GM12878 (cell line): ENCODE data around the gene KIRREL3. TPM values are rescaled to one million over a fixed set of nuclear protein-coding genes. Genes with fewer than 3 reads are reported as not detected.
"Not testable (repeated sequence)": the region's sequence is repeated elsewhere in the genome, so short reads cannot be mapped to it uniquely, and the experiment has no call there.

Source experiments
- ATAC-seq: fragments of 200-7000 bp; cut with Tn5 transposase; 3 replicates; pipeline ENCODE4 v1.9.1; 2020; ENCODE audit warnings: mild to moderate bottlenecking, moderate library complexity
- BruUV-seq: library from RNA; stranded (reverse); fragments of 400-500 nt; replicated peaks from 2 replicates; lab custom pipeline; 2021; lab: Mats Ljungman, UMichigan
- CTCF ChIA-PET: fragments of 300-600 bp; sonication (Branson Sonifier 250); formaldehyde crosslinking; extraction: SDS; loops from one replicate; lab custom pipeline; 2021; ENCODE audit warnings: inconsistent platforms; lab: Yijun Ruan, JAX
- POLR2A ChIA-PET: fragments of 350-600 bp; formaldehyde crosslinking; extraction: SDS; loops from one replicate; lab custom pipeline; 2021; ENCODE audit warnings: inconsistent platforms; lab: Charles Lee
- RAD21 ChIA-PET: fragments of 300-600 bp; sonication (Branson Sonifier 250); formaldehyde crosslinking; loops from one replicate; lab custom pipeline; 2023; ENCODE audit warnings: antibody characterized with exemption; ENCODE audit not compliant: unreplicated experiment; lab: Charles Lee
- SMC1A ChIA-PET: fragments of 300-600 bp; sonication (Branson Sonifier 250); formaldehyde crosslinking; loops from one replicate; lab custom pipeline; 2023; ENCODE audit not compliant: unreplicated experiment, uncharacterized antibody; lab: Charles Lee
- DNase-seq: peaks from one replicate; pipeline ENCODE4 v3.0.0-alpha.2; 2011; ENCODE audit warnings: low read depth, low spot score
- FAIRE-seq: peaks from 3 replicates; lab custom pipeline; 2011; peaks lifted over from hg19 to GRCh38; lab: Jason Lieb, UNC
- H2AFZ ChIP-seq: 2 replicates; pipeline ENCODE4 v1.6.0; 2011; ENCODE audit warnings: low read depth, low read length, control low read depth; ENCODE audit not compliant: control insufficient read depth
- H3K27ac ChIP-seq: 2 replicates; pipeline ENCODE4 v1.5.1; 2011; ENCODE audit warnings: control low read depth; ENCODE audit not compliant: control insufficient read depth, insufficient read depth
- H3K27me3 ChIP-seq, 2 experiments: replicated peaks in 1 of 2; 2 replicates each; pipeline versions ENCODE4 v1.6.0 to v1.6.1; 2011; ENCODE audit warnings: low read length in 1 of 2; ENCODE audit not compliant: control insufficient read depth in 2 of 2, insufficient read depth in 2 of 2
- H3K36me3 ChIP-seq, 2 experiments: 2 replicates each; pipeline ENCODE4 v1.5.1; 2011; ENCODE audit warnings: low read length in 1 of 2; ENCODE audit not compliant: control insufficient read depth in 2 of 2, insufficient read depth in 2 of 2
- H3K4me1 ChIP-seq: 2 replicates; pipeline ENCODE4 v1.6.1; 2011; ENCODE audit warnings: mild to moderate bottlenecking, low read length, moderate library complexity, mixed read lengths; ENCODE audit not compliant: control insufficient read depth, insufficient read depth
- H3K4me2 ChIP-seq: 2 replicates; pipeline ENCODE4 v1.6.0; 2011; ENCODE audit warnings: control low read depth; ENCODE audit not compliant: control insufficient read depth, insufficient read depth
- H3K4me3 ChIP-seq: fragments of 200-600 bp; sonication (generic); 2 replicates; pipeline ENCODE4 v1.5.1; 2016
- H3K79me2 ChIP-seq: 2 replicates; pipeline ENCODE4 v1.6.0; 2011; ENCODE audit warnings: low read length; ENCODE audit not compliant: control insufficient read depth, insufficient read depth
- H3K9ac ChIP-seq: 2 replicates; pipeline ENCODE4 v1.8.0; 2011; ENCODE audit warnings: low read length, control low read depth, mixed read lengths; ENCODE audit not compliant: control insufficient read depth, insufficient read depth
- H3K9me3 ChIP-seq: replicated peaks from 3 replicates; pipeline ENCODE4 v1.5.1; 2011; ENCODE audit warnings: mild to moderate bottlenecking, low read length; ENCODE audit not compliant: control insufficient read depth, insufficient read depth
- H4K20me1 ChIP-seq: 2 replicates; pipeline ENCODE4 v1.6.0; 2011; ENCODE audit not compliant: control insufficient read depth, insufficient read depth
- WGBS: methylation state at CpG from one replicate; pipeline ENCODE4 v1.1.6; 2016; ENCODE audit warnings: low lambda C conversion rate; ENCODE audit not compliant: insufficient replicate concordance, insufficient coverage; ENCODE audit errors: missing lambda C conversion rate; 5-methylcytosine and 5-hydroxymethylcytosine counted together
- in situ Hi-C: fragments of 300-500 bp; cut with MboI; formaldehyde crosslinking; loops from 9 replicates; pipeline ENCODE4 v1.14.3; 2018; ENCODE audit warnings: mixed read lengths
- intact Hi-C: fragments of 100-400 bp; cut with micrococcal nuclease; formaldehyde crosslinking; loops from one replicate; pipeline ENCODE4 v1.14.2; 2022; ENCODE audit not compliant: unreplicated experiment
- microRNA-seq: library from miRNA; unstranded; fragments of <30 nt; microRNA quantifications from one replicate; pipeline ENCODE4, GENCODE V29; 2018
- polyA plus RNA-seq, 11 experiments: library from polyadenylated mRNA; depleted of rRNA in 4 of 11; unstranded in 6 of 11; stranded (reverse) in 5 of 11; fragments of >200 nt; fragmentation: Nextera tagmentation in 4 of 11; fragmentation: Illumina TruSeq in 1 of 11; extraction: Ambion mirVana in 4 of 11; extraction: Trizol in 1 of 11; gene quantifications; 1 replicate in 1 of 11; 2 replicates in 10 of 11; pipeline versions ENCODE4 v1.2.1 to v1.2.3, GENCODE V29; 2011 to 2016; ENCODE audit warnings: inconsistent platforms in 2 of 11, missing spikeins in 2 of 11, low read depth in 1 of 11
- small RNA-seq: library from RNA; depleted of rRNA; stranded (forward); fragments of <200 nt; gene quantifications from one replicate; pipeline ENCODE3, GENCODE V24; 2014
- total RNA-seq, 4 experiments: library from RNA; depleted of rRNA in 3 of 4; stranded (reverse); fragments of >200 nt in 3 of 4; fragmentation: Illumina TruSeq in 1 of 4; extraction: Trizol in 1 of 4; gene quantifications; 2 replicates each; pipeline versions ENCODE4 v1.2.1 to v1.2.3, GENCODE V29; 2013 to 2021

Gene KIRREL3
- total and polyA plus RNA-seq, 10 of the 15 experiments (the other 5 are each of a cell fraction or from before 2014, with no cell fraction given): under 0.01 TPM; not detected in 9

DNA sequence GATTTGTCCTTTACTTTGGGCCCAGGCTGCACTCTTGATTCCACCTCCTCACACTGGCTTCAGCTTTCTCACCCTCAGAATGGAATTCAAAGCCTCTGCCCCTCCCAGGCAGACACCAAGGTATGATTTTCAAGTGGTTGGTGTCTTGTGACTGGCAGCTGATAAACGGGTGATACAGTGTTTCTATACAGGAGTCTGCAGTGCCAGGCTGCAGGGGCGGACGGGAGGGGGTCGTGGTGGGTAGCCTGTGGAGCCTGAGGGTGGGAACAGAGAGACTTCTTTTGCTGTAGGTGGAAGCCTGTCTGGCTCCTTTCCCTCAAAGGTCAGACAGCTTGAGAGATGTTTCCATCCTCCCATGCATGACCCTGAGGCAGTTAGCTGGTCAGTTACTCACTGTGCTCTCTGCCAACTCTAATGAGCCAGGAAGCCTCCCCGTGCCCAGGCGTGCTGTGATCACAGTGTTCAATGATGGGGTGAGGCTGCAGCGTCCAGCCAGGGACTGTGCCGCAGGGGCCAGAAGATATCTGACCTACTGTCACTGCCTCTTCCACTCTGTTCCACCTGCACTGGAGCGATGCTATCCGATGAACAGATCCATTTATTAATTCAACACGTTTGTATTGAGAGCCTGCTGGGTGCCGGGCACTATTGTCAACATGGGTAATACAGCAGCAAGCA, 627.0 kb downstream of the KIRREL3 start:
- H3K9ac ChIP-seq, POLR2A ChIA-PET, H3K27me3 ChIP-seq, ATAC-seq, H4K20me1 ChIP-seq, H3K27ac ChIP-seq, BruUV-seq, H3K4me3 ChIP-seq, SMC1A ChIA-PET, intact Hi-C loops, H3K79me2 ChIP-seq, H3K36me3 ChIP-seq, H3K9me3 ChIP-seq, H2AFZ ChIP-seq, FAIRE-seq, H3K4me1 ChIP-seq, CTCF ChIA-PET, DNase-seq, H3K4me2 ChIP-seq, in situ Hi-C loops, RAD21 ChIA-PET: not testable (repeated sequence)
- 44% methylated on average over 12 of the region's 12 CpGs for WGBS

Small RNAs within 50 kb of the gene (microRNA-seq; reads per million reads assigned to microRNA genes)
- not detected for gene MIR3167

Small RNAs within 50 kb of the gene (small RNA-seq; reads per million reads assigned to genes)
- gene AP001318.3 (not detected), gene MIR3167 (not detected)
